Smooth muscle cell (in vitro differentiated cells): ENCODE measurements around the gene KRT37. TPM values are rescaled to one million over a fixed set of nuclear protein-coding genes. Genes with fewer than 3 reads are reported as not detected.

Experiments used
- DNase-seq: peaks from one replicate; lab custom pipeline; 2025; ENCODE audit not compliant: unreplicated experiment; lab: John Stamatoyannopoulos, UW
- H2AFZ ChIP-seq: fragments of 200-600 bp; sonication (generic); 2 replicates; pipeline ENCODE4 v1.6.0; 2016; ENCODE audit warnings: antibody characterized with exemption, low read depth, mild to moderate bottlenecking
- H3F3A ChIP-seq: fragments of 200-600 bp; sonication (generic); 2 replicates; pipeline ENCODE4 v1.6.0; 2017; ENCODE audit warnings: antibody characterized with exemption, low read depth
- H3K27ac ChIP-seq: fragments of 200-600 bp; sonication (generic); 2 replicates; pipeline ENCODE4 v1.5.1; 2016; ENCODE audit warnings: low read depth, mild to moderate bottlenecking
- H3K27me3 ChIP-seq: fragments of 200-600 bp; sonication (generic); 2 replicates; pipeline ENCODE4 v1.6.1; 2016; ENCODE audit warnings: low read depth, mild to moderate bottlenecking
- H3K36me3 ChIP-seq: fragments of 200-600 bp; sonication (generic); 2 replicates; pipeline ENCODE4 v1.5.1; 2016; ENCODE audit warnings: low read depth
- H3K4me1 ChIP-seq: fragments of 200-600 bp; sonication (generic); 2 replicates; pipeline ENCODE4 v1.5.1; 2016; ENCODE audit warnings: low read depth
- H3K4me2 ChIP-seq: fragments of 200-600 bp; sonication (generic); 2 replicates; pipeline ENCODE4 v1.6.0; 2016; ENCODE audit warnings: mild to moderate bottlenecking
- H3K4me3 ChIP-seq: fragments of 200-600 bp; sonication (generic); 2 replicates; pipeline ENCODE4 v1.5.1; 2016; ENCODE audit warnings: mild to moderate bottlenecking
- H3K79me2 ChIP-seq: fragments of 200-600 bp; sonication (generic); 2 replicates; pipeline ENCODE4 v1.6.0; 2016; ENCODE audit warnings: low read depth, mild to moderate bottlenecking
- H3K9ac ChIP-seq: fragments of 200-600 bp; sonication (generic); 2 replicates; pipeline ENCODE4 v1.6.0; 2016; ENCODE audit warnings: low read depth
- H3K9me3 ChIP-seq: fragments of 200-600 bp; sonication (generic); replicated peaks from 2 replicates; pipeline ENCODE4 v1.5.1; 2016; ENCODE audit warnings: low read depth
- H4K20me1 ChIP-seq: fragments of 200-600 bp; sonication (generic); 2 replicates; pipeline ENCODE4 v1.6.0; 2016; ENCODE audit warnings: low read depth
- WGBS: methylation state at CpG from one replicate; pipeline ENCODE4 v1.1.7; 2016; ENCODE audit warnings: low lambda C conversion rate; 5-methylcytosine and 5-hydroxymethylcytosine counted together
- polyA plus RNA-seq: library from polyadenylated mRNA; unstranded; fragments of >200 nt; fragmentation: Nextera tagmentation; extraction: Ambion mirVana; gene quantifications from 2 replicates; pipeline ENCODE4 v1.2.1, GENCODE V29; 2016
- total RNA-seq: library from RNA; depleted of rRNA; stranded (reverse); fragments of >200 nt; gene quantifications from 2 replicates; pipeline ENCODE4 v1.2.3, GENCODE V29; 2014
- TF ChIP-seq, protein P1 (sequence below): fragments of 200-600 bp; sonication (generic); IDR thresholded peaks from 2 replicates; pipeline ENCODE4 v1.5.1; 2017; ENCODE audit warnings: borderline replicate concordance, mild to moderate bottlenecking, antibody characterized with exemption; ENCODE audit not compliant: insufficient read depth, poor library complexity, severe bottlenecking

The KRT37 gene
- 0.18 and 0.40 TPM in 2 replicates for total RNA-seq
- not detected in 2 replicates for polyA plus RNA-seq

GRCh38 chr17:41424111-41424635 is at the start of gene KRT37:
Gene KRT37, minus strand, starts transcription at chr17:41424585. Its CDS starts 62 bp downstream, at chr17:41424523.
- H2AFZ ChIP-seq, result no peak within 1 kb of the TSS
- no peaks in the 10 kb centered on the region for H3K27me3 ChIP-seq
- H3K9me3 ChIP-seq, result no peaks in the 10 kb centered on the region
- no peaks in the 10 kb centered on the region for H3K4me1 ChIP-seq
- no peak for DNase-seq
- no peak within 1 kb of the TSS for H3K4me2 ChIP-seq
- H3K9ac ChIP-seq, result no peak within 1 kb of the TSS
- H4K20me1 ChIP-seq, result no peaks in the 10 kb centered on the region
- no peak within 1 kb of the TSS for H3K4me3 ChIP-seq
- no peak within 1 kb of the TSS for H3K27ac ChIP-seq
- no peaks in the 10 kb centered on the region for H3K79me2 ChIP-seq
- H3K36me3 ChIP-seq, result no peaks in the 10 kb centered on the region
- H3F3A ChIP-seq, result no peaks in the 10 kb centered on the region
- 97% methylated on average over 13 of the region's 13 CpGs for WGBS
- TF ChIP-seq, protein P1, sequence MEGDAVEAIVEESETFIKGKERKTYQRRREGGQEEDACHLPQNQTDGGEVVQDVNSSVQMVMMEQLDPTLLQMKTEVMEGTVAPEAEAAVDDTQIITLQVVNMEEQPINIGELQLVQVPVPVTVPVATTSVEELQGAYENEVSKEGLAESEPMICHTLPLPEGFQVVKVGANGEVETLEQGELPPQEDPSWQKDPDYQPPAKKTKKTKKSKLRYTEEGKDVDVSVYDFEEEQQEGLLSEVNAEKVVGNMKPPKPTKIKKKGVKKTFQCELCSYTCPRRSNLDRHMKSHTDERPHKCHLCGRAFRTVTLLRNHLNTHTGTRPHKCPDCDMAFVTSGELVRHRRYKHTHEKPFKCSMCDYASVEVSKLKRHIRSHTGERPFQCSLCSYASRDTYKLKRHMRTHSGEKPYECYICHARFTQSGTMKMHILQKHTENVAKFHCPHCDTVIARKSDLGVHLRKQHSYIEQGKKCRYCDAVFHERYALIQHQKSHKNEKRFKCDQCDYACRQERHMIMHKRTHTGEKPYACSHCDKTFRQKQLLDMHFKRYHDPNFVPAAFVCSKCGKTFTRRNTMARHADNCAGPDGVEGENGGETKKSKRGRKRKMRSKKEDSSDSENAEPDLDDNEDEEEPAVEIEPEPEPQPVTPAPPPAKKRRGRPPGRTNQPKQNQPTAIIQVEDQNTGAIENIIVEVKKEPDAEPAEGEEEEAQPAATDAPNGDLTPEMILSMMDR, result no peak

GRCh38 chr17:41468346-41468745 is 44.0 kb upstream of the KRT37 start:
- H3K27me3 ChIP-seq, result no peaks in the 10 kb centered on the region
- H3K4me2 ChIP-seq, result no peak overlapping the region
- no peaks in the 10 kb centered on the region for H4K20me1 ChIP-seq
- H3K9ac ChIP-seq, result no peak overlapping the region
- H3K27ac ChIP-seq, result no peak overlapping the region
- no peaks in the 10 kb centered on the region for H3K36me3 ChIP-seq
- no peak for DNase-seq
- no peaks in the 10 kb centered on the region for H3K4me1 ChIP-seq
- no peaks in the 10 kb centered on the region for H3K9me3 ChIP-seq
- no peaks in the 10 kb centered on the region for H3F3A ChIP-seq
- TF ChIP-seq, protein P1, result no peak
- no peaks in the 10 kb centered on the region for H3K79me2 ChIP-seq
- H3K4me3 ChIP-seq, result no peak overlapping the region
- H2AFZ ChIP-seq, result no peak overlapping the region

GRCh38 chr17:41467561-41467960 is 43.2 kb upstream of the KRT37 start:
- Histone ChIP-seq H3K36me3 (no peaks in the 10 kb centered on the region), H2AFZ (no peak overlapping the region), H4K20me1 (no peaks in the 10 kb centered on the region), H3K9ac (no peak overlapping the region), H3K4me1 (no peaks in the 10 kb centered on the region), H3K27ac (no peak overlapping the region), H3K4me2 (no peak overlapping the region), H3K79me2 (no peaks in the 10 kb centered on the region), H3F3A (no peaks in the 10 kb centered on the region), H3K4me3 (no peak overlapping the region), H3K9me3 (no peaks in the 10 kb centered on the region), H3K27me3 (no peaks in the 10 kb centered on the region)
- TF ChIP-seq, protein P1, result no peak
- DNase-seq, result no peak
- WGBS, result 50% methylated on average over 4 of the region's 4 CpGs

DNA sequence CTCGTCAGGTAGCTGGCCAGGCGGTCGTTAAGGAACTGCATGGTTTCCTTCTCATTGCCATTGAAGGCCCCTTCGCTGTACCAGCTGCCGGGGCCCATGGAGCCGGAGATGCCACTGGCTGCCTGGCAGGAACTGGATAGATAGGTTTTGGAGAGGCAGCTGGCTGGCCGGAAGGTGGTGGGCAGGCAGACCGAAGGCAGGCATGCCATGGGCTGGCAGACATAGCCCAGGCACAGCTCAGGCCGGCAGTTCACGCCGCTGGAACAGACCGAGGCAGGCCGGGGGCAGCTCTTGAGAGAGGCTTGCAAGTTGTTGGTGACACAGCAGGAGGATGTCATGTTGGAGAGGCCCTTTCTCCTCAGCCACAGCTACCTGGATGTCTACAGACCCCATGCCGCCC is 42.6 kb upstream of the KRT37 start, which contains the start of gene KRT32:
Gene KRT32 (minus strand): TSS at position 399 of the 400 bp plus-strand sequence. CDS start 61 bp downstream, at position 338.
- no peak within 1 kb of the TSS for H3K4me2 ChIP-seq
- no peak within 1 kb of the TSS for H2AFZ ChIP-seq
- no peaks in the 10 kb centered on the region for H3K79me2 ChIP-seq
- H3K4me3 ChIP-seq, result no peak within 1 kb of the TSS
- H3F3A ChIP-seq, result no peaks in the 10 kb centered on the region
- H3K9me3 ChIP-seq, result no peaks in the 10 kb centered on the region
- WGBS, result 93% methylated on average over 14 of the region's 14 CpGs
- H3K4me1 ChIP-seq, result no peaks in the 10 kb centered on the region
- DNase-seq, result no peak
- no peaks in the 10 kb centered on the region for H4K20me1 ChIP-seq
- H3K9ac ChIP-seq, result no peak within 1 kb of the TSS
- H3K27ac ChIP-seq, result no peak within 1 kb of the TSS
- H3K36me3 ChIP-seq, result no peaks in the 10 kb centered on the region
- TF ChIP-seq, protein P1, result no peak
- H3K27me3 ChIP-seq, result no peaks in the 10 kb centered on the region
